ENCODE measurements around the gene SLCO3A1. TPM values are rescaled to one million over a fixed set of nuclear protein-coding genes. Genes with fewer than 3 reads are reported as not detected.

SLCO3A1 gene
- total and polyA plus RNA-seq, 2 of the 8 experiments (the other 6 are each of a cell fraction or from before 2014, with no cell fraction given) = 15.1 to 20.4 TPM

GRCh38 chr15:91841861-91842260 lies 11.6 kb upstream of the SLCO3A1 start:
- Histone ChIP-seq H2BK120ac (replicated peaks; ENCODE audit: low read depth, low read length) (no peak overlapping the region), H4K91ac (replicated peaks; ENCODE audit: insufficient read length, low read length) (no peak overlapping the region), H3K4me3 (ENCODE audit: extremely low read depth in 1 of 4, insufficient read depth in 2 of 4, low read depth in 3 of 4, low read length in 4 of 4) (no peak overlapping the region), H3K4me2 (ENCODE audit: insufficient read depth in 1 of 2, low read depth in 2 of 2, low read length in 2 of 2) (no peak overlapping the region), H3K23ac (ENCODE audit: insufficient read length) (no peak overlapping the region), H3K14ac (ENCODE audit: insufficient read length) (no peak overlapping the region), H3K9ac (replicated peaks in 1 of 4; ENCODE audit: extremely low read depth in 1 of 4, low read depth in 3 of 4, low read length in 3 of 4) (no peak overlapping the region), H2BK12ac (ENCODE audit: low read depth, low read length) (no peak overlapping the region), H2BK15ac (ENCODE audit: low read length) (no peak overlapping the region), H3K4me1 (replicated peaks in 1 of 4; ENCODE audit: control insufficient read depth in 3 of 4, insufficient read depth in 4 of 4, low read length in 3 of 4) (peaks cover 0 to 7% (median 5%) of the 10 kb centered on the region in 4 experiments; a peak in 2 of 7 replicates), H2BK5ac (ENCODE audit: low read depth, low read length) (no peak overlapping the region), H3K36me3 (ENCODE audit: control insufficient read depth in 2 of 4, insufficient read depth in 4 of 4, low read length in 3 of 4) (no peaks in the 10 kb centered on the region), H4K8ac (ENCODE audit: extremely low read depth, insufficient read depth, low read length) (no peak overlapping the region), H4K20me1 (replicated peaks in 1 of 2; ENCODE audit: control insufficient read depth in 1 of 2, insufficient read depth in 2 of 2, low read length in 2 of 2) (no peaks in the 10 kb centered on the region), H3K23me2 (ENCODE audit: low read depth, low read length) (no peaks in the 10 kb centered on the region), H3K27ac (ENCODE audit: low read depth, low read length) (no peak overlapping the region), H3K4ac (replicated peaks; ENCODE audit: insufficient read length, low read depth, low read length) (no peak overlapping the region), H2AK5ac (ENCODE audit: low read depth, low read length) (no peak overlapping the region), H3K27me3 (replicated peaks in 1 of 4; ENCODE audit: control insufficient read depth in 3 of 4, extremely low read depth in 1 of 4, insufficient read depth in 3 of 4, low read length in 3 of 4) (peaks cover 0 to 2% (median 1%) of the 10 kb centered on the region in 4 experiments; a peak in 2 of 7 replicates), H3K79me2 (ENCODE audit: control insufficient read depth in 1 of 2, insufficient read depth in 2 of 2, low read length in 2 of 2) (no peaks in the 10 kb centered on the region), H2AFZ (ENCODE audit: low read length) (no peak overlapping the region), H4K5ac (ENCODE audit: insufficient read length, low read depth, low read length) (no peak overlapping the region), H2BK20ac (ENCODE audit: low read length) (no peak overlapping the region), H3K56ac (replicated peaks; ENCODE audit: insufficient read length, low read depth, low read length) (no peak overlapping the region), H3K18ac (ENCODE audit: extremely low read depth, low read length) (no peak overlapping the region), H3K79me1 (ENCODE audit: low read depth, low read length) (no peaks in the 10 kb centered on the region), H3K9me3 (ENCODE audit: insufficient read depth in 2 of 2, low read depth in 1 of 2, low read length in 1 of 2) (no peaks in the 10 kb centered on the region)
- POLR2A ChIA-PET (ENCODE audit: partially characterized antibody) = no interaction called here
- FAIRE-seq = no peak
- 82% methylated on average over 3 of the region's 3 CpGs; no CpG with 5 or more reads in 1 of the 2 experiments for WGBS, 2 experiments (ENCODE audit: extremely low coverage in 1 of 2, insufficient coverage in 1 of 2, insufficient read length in 1 of 2, insufficient replicate concordance in 2 of 2, low coverage in 1 of 2, low lambda C conversion rate in 2 of 2, missing lambda C conversion rate in 1 of 2)
- CTCF ChIA-PET (ENCODE audit: partially characterized antibody) = no interaction called here
- no peak for DNase-seq (ENCODE audit: low read depth in 1 of 2, low spot score in 2 of 2)
- TF ChIP-seq TEAD4 (IDR thresholded peaks at IDR 0.05; ENCODE audit: low read depth, low read length) (no peak), SP4 (IDR thresholded peaks at IDR 0.05; ENCODE audit: low read length) (no peak), CBX5 (IDR thresholded peaks at IDR 0.05; ENCODE audit: low read depth, low read length) (no peak), POLR2A (IDR thresholded peaks at IDR 0.05; ENCODE audit: control extremely low read depth in 1 of 2, low read depth in 2 of 2, low read length in 2 of 2) (no peak), TBP (IDR thresholded peaks at IDR 0.05; ENCODE audit: low read depth, low read length) (no peak), CBX8 (IDR thresholded peaks at IDR 0.05; ENCODE audit: borderline replicate concordance, low read depth, low read length) (no peak), CTBP2 (IDR thresholded peaks at IDR 0.05; ENCODE audit: borderline replicate concordance, insufficient read depth, insufficient read length, low read length) (no peak), GABPA (IDR thresholded peaks at IDR 0.05; ENCODE audit: borderline replicate concordance, insufficient read depth, low read length) (no peak), CTCF (IDR thresholded peaks at IDR 0.05; ENCODE audit: control extremely low read depth in 1 of 3, insufficient read depth in 1 of 3, low read depth in 1 of 3, low read length in 3 of 3) (no peak), RAD21 (IDR thresholded peaks at IDR 0.05 in 1 of 2, conservative IDR thresholded peaks at IDR 0.05 in 1 of 2; ENCODE audit: low read depth in 2 of 2, low read length in 2 of 2) (no peak), NANOG (IDR thresholded peaks at IDR 0.05; ENCODE audit: insufficient read depth, low read depth, low read length, poor library complexity, severe bottlenecking) (no peak), SUZ12 (IDR thresholded peaks at IDR 0.05; ENCODE audit: low read length) (no peak)
